Measurements from ENCODE around the gene APMAP.

DNA sequence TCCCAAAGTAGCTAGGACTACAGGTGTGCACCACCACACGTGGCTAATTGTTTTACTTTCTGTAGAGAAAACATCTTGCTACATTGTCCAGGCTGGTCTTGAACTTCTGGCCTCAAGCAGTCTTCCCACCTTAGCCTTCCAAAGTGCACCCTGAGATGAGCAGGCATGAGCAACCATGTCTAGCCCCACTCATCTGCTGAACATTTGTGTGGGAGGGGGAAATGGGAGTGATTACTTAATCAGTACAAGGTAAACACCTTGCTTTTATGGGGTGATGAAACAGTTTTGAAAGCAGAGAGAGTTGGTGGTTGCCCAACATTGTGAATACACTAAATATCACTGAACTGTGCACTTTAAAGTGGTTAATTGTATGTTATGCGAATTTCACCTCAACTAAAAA, 5.3 kb downstream of the APMAP start:
- no peak for TF ChIP-seq GATA2 (IDR thresholded peaks at IDR 0.05; ENCODE audit: low read depth, low read length)
- no peak for TF ChIP-seq GATA3 (IDR thresholded peaks at IDR 0.05; ENCODE audit: low read depth, low read length)

Measured in SH-SY5Y (cell line).